Naive thymus-derived CD4-positive, alpha-beta T cell (primary cell): ENCODE results near the gene SALL4. TPM values are rescaled to one million over a fixed set of nuclear protein-coding genes. Genes with fewer than 3 reads are reported as not detected.
"Not testable (repeated sequence)": the region's sequence is repeated elsewhere in the genome, so short reads cannot be mapped to it uniquely, and the experiment has no call there.

Experiments used
- ATAC-seq: fragments of 150-1000 bp; cut with Tn5 transposase; 2 replicates; pipeline ENCODE4 v1.10.0; 2021; ENCODE audit warnings: mild to moderate bottlenecking, moderate library complexity
- CTCF ChIA-PET: fragments of 350-600 bp; sonication (Branson Sonifier 250); formaldehyde crosslinking; loops from one replicate; lab custom pipeline; 2021; ENCODE audit warnings: antibody characterized with exemption; lab: Charles Lee
- POLR2A ChIA-PET: fragments of 350-600 bp; sonication (Branson Sonifier 250); formaldehyde crosslinking; loops from one replicate; lab custom pipeline; 2021; ENCODE audit warnings: antibody characterized with exemption, inconsistent platforms; lab: Charles Lee
- DNase-seq, 9 donors: peaks; one replicate each; pipeline versions ENCODE4 v3.0.0 to v3.0.0-alpha.2; 2020 to 2022; ENCODE audit warnings: mixed read lengths in 1 of 9
- H3K27ac ChIP-seq: one replicate; pipeline ENCODE4 v1.7.0; 2013; ENCODE audit warnings: mild to moderate bottlenecking, low read depth, low read length, moderate library complexity
- H3K27me3 ChIP-seq, 2 donors: one replicate each; pipeline ENCODE4 v1.7.0; 2013; ENCODE audit warnings: low read length in 2 of 2, mild to moderate bottlenecking in 2 of 2, moderate library complexity in 2 of 2; ENCODE audit not compliant: control insufficient read depth in 2 of 2, insufficient read depth in 2 of 2
- H3K36me3 ChIP-seq, 3 experiments: 1 replicate in 2 of 3; 2 replicates in 1 of 3; pipeline ENCODE4 v1.7.0; 2013; ENCODE audit warnings: low read length in 3 of 3, mild to moderate bottlenecking in 3 of 3, moderate library complexity in 1 of 3; ENCODE audit not compliant: insufficient read depth in 3 of 3, control insufficient read depth in 2 of 3
- H3K4me1 ChIP-seq, 2 donors: one replicate each; pipeline ENCODE4 v1.7.0; 2013; ENCODE audit warnings: low read length in 2 of 2, mild to moderate bottlenecking in 2 of 2, moderate library complexity in 1 of 2; ENCODE audit not compliant: control insufficient read depth in 2 of 2, insufficient read depth in 2 of 2
- H3K4me3 ChIP-seq: 2 replicates; pipeline ENCODE4 v1.7.0; 2013; ENCODE audit warnings: mild to moderate bottlenecking, low read length
- H3K9me3 ChIP-seq, 3 experiments: 1 replicate in 2 of 3; 2 replicates in 1 of 3; pipeline ENCODE4 v1.7.0; 2013; ENCODE audit warnings: low read length in 3 of 3; ENCODE audit not compliant: control insufficient read depth in 2 of 3
- H3K27ac Mint-ChIP-seq, 9 donors: one replicate each; pipeline ENCODE4 v1.8.0; 2020 to 2022; ENCODE audit warnings: mixed read lengths in 9 of 9, mild to moderate bottlenecking in 8 of 9, moderate library complexity in 5 of 9, inconsistent platforms in 2 of 9
- H3K27me3 Mint-ChIP-seq, 5 donors: one replicate each; pipeline ENCODE4 v1.8.0; 2021 to 2022; ENCODE audit warnings: mixed read lengths in 5 of 5, mild to moderate bottlenecking in 1 of 5
- H3K36me3 Mint-ChIP-seq, 5 donors: one replicate each; pipeline ENCODE4 v1.8.0; 2020 to 2022; ENCODE audit warnings: mixed read lengths in 5 of 5, mild to moderate bottlenecking in 3 of 5, inconsistent platforms in 1 of 5
- H3K4me1 Mint-ChIP-seq, 7 donors: one replicate each; pipeline ENCODE4 v1.8.0; 2020 to 2022; ENCODE audit warnings: mixed read lengths in 7 of 7, mild to moderate bottlenecking in 3 of 7, inconsistent platforms in 1 of 7
- H3K4me3 Mint-ChIP-seq, 10 donors: one replicate each; pipeline ENCODE4 v1.8.0; 2020 to 2022; ENCODE audit warnings: mild to moderate bottlenecking in 10 of 10, mixed read lengths in 10 of 10, moderate library complexity in 6 of 10, inconsistent platforms in 2 of 10
- H3K9me3 Mint-ChIP-seq, 11 donors: one replicate each; pipeline ENCODE4 v1.8.0; 2020 to 2022; ENCODE audit warnings: mixed read lengths in 11 of 11, mild to moderate bottlenecking in 4 of 11, inconsistent platforms in 1 of 11, moderate library complexity in 1 of 11
- intact Hi-C, 2 donors: fragments of 100-400 bp; cut with micrococcal nuclease; formaldehyde crosslinking; loops; one replicate each; pipeline ENCODE4 v1.15.1; 2023
- polyA plus RNA-seq, 2 donors: library from polyadenylated mRNA; unstranded; fragments of 300-500 nt; fragmentation: Illumina TruSeq; gene quantifications; one replicate each; pipeline ENCODE4 v1.2.3, GENCODE V29; 2021
- total RNA-seq, 6 experiments: library from RNA in 5 of 6; stranded (reverse) in 5 of 6; gene quantifications; 1 replicate in 5 of 6; 2 replicates in 1 of 6; pipeline ENCODE4 v1.2.3 and lab custom pipeline; 2021 to 2026

SALL4 gene
- total and polyA plus RNA-seq, 7 experiments from 2014 or later: 0.15 to 0.32 (median 0.17) TPM; not detected in 4

DNA sequence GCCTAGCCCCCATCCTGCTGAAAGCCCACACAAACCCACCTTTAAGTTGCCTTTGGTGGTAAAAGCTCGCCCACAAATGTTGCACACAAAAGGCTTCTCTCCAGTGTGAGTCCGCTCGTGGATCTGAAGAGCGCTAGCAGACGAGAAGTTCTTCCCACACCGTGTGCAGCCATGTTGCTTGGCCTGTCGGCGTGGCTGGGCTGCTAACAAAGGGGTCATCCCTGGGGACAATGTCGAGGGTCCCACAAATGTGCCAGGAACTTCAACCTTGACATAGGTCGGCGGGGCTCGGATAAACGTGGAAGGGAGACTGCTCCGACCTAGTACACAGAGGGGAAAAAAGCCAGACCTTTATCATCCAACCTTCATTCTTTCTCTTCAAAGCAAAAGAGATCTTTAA lies 13.5 kb downstream of the SALL4 start:
- no peaks in the 10 kb centered on the region for H3K4me1 ChIP-seq
- H3K9me3 ChIP-seq: no peaks in the 10 kb centered on the region
- no peaks in the 10 kb centered on the region for H3K36me3 Mint-ChIP-seq
- no peak overlapping the region for H3K27ac ChIP-seq
- ChIA-PET POLR2A (no interaction called here), CTCF (no interaction called here)
- intact Hi-C loops: no loop called here
- H3K4me3 ChIP-seq: no peak overlapping the region
- DNase-seq (no peak), ATAC-seq (no peak)
- no peaks in the 10 kb centered on the region for H3K36me3 ChIP-seq
- peaks cover 0 to 20% (median 6%) of the 10 kb centered on the region in 5 donors for H3K27me3 Mint-ChIP-seq
- H3K9me3 Mint-ChIP-seq: no peaks in the 10 kb centered on the region
- H3K27ac Mint-ChIP-seq: no peak overlapping the region
- no peaks in the 10 kb centered on the region for H3K27me3 ChIP-seq
- no peaks in the 10 kb centered on the region for H3K4me1 Mint-ChIP-seq
- no peak overlapping the region for H3K4me3 Mint-ChIP-seq

DNA sequence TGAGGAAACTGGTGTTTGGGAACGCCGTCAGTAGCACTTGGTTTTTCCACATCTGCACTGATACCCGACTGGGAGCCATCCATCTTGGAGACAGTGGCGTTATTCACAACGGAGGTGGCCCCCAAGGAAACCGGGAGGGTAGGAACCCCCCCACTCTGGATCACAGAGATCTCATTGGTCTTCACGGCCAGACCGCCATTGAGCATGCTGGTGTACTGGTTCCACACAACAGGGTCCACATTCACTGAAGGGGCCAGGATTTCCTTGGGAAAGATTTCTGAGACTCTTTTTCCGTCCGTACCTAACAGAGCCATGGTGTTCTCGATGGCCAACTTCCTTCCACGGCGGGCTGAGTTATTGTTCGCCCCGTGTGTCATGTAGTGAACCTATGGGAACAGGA lies 18.0 kb downstream of the SALL4 start:
- Mint-ChIP-seq H3K4me3 (no peak overlapping the region), H3K27ac (no peak overlapping the region), H3K27me3 (peaks cover 0 to 8% (median 4%) of the 10 kb centered on the region in 5 donors), H3K4me1 (no peaks in the 10 kb centered on the region), H3K9me3 (peaks cover 0 to 6% (median 0%) of the 10 kb centered on the region in 11 donors), H3K36me3 (no peaks in the 10 kb centered on the region)
- no peak overlapping the region for H3K27ac ChIP-seq
- DNase-seq (no peak), ATAC-seq (no peak)
- no peak overlapping the region for H3K4me3 ChIP-seq
- no peaks in the 10 kb centered on the region for H3K27me3 ChIP-seq
- H3K9me3 ChIP-seq: no peaks in the 10 kb centered on the region
- POLR2A ChIA-PET: no interaction called here
- CTCF ChIA-PET: no interaction called here
- intact Hi-C loops: no loop called here
- no peaks in the 10 kb centered on the region for H3K4me1 ChIP-seq
- H3K36me3 ChIP-seq: no peaks in the 10 kb centered on the region

DNA sequence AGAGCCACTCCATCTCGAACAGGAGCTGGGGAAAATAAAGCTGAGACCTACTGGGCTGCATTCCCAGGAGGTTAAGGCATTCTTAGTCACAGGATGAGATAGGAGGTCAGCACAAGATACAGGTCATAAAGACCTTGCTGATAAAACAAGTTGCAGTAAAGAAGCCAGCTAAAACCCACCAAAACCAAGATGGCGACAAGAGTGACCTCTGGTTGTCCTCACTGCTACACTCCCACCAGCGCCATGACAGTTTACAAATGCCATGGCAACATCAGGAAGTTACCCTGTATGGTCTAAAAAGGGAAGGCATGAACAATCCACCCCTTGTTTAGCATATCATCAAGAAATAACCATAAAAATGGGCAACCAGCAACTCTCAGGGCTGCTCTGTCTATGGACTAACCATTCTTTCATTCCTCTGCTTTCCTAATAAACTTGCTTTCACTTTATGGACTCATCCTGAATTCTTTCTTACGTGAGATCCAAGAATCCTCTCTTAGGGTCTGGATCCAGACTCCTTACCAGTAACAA lies 24.0 kb downstream of the SALL4 start:
- DNase-seq, H3K4me3 ChIP-seq, ATAC-seq, H3K27ac Mint-ChIP-seq, POLR2A ChIA-PET, H3K27me3 ChIP-seq, H3K4me1 ChIP-seq, H3K4me1 Mint-ChIP-seq, H3K27me3 Mint-ChIP-seq, intact Hi-C loops, H3K27ac ChIP-seq, H3K36me3 ChIP-seq, CTCF ChIA-PET, H3K36me3 Mint-ChIP-seq, H3K9me3 ChIP-seq, H3K4me3 Mint-ChIP-seq: not testable (repeated sequence)
- peaks cover 0 to 17% (median 3%) of the 10 kb centered on the region in 11 donors for H3K9me3 Mint-ChIP-seq

DNA sequence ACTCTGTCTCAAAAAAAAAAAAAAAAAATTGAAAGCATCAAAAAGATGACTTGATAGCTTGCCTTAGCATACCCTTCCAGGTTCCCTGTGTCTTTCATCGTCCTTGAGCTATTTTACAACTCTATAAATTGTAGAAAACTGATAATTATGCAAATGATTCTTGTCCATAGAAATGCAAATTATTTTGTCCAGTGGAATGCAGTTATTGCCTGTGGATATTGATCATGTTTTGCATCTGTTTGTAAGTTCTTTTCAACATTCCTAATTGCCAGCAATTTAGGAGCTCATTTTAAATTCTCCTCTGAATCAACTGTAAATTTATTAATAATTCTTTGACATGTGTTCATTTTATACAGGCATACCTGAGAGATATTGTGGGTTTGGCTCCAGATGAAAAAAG lies 27.1 kb downstream of the SALL4 start:
- ATAC-seq (no peak), DNase-seq (no peak)
- Histone ChIP-seq H3K4me1 (no peaks in the 10 kb centered on the region), H3K36me3 (no peaks in the 10 kb centered on the region), H3K27me3 (no peaks in the 10 kb centered on the region), H3K4me3 (no peak overlapping the region), H3K27ac (no peak overlapping the region), H3K9me3 (no peaks in the 10 kb centered on the region)
- CTCF ChIA-PET: no interaction called here
- Mint-ChIP-seq H3K4me1 (no peaks in the 10 kb centered on the region), H3K27ac (no peak overlapping the region), H3K9me3 (peaks cover 0 to 17% (median 3%) of the 10 kb centered on the region in 11 donors), H3K36me3 (peaks cover 0 to 4% (median 0%) of the 10 kb centered on the region in 5 donors), H3K4me3 (no peak overlapping the region), H3K27me3 (peaks cover 0 to 28% (median 13%) of the 10 kb centered on the region in 5 donors)
- intact Hi-C loops: no loop called here
- POLR2A ChIA-PET: no interaction called here

DNA sequence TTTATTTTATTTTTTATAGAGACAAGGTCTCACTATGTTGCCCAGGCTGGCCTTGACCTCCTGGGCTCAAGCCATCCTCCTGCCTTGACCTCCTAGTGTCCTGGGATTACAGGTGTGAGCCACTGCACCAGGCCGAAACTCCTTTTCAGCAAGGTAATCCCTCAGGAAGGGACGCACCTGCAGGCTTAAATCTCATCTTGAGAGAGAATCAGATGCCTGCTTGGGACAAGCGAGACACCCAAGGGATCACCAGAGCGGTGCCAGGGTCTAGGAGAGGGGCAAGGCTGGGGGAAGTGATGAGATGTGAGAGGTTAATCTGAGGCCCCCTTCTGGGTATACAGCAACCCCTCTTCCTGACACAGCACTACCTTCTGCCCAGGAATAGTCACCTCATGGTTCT lies 30.1 kb downstream of the SALL4 start:
- Histone ChIP-seq H3K9me3 (no peaks in the 10 kb centered on the region), H3K4me1 (peaks cover 0 to 4% of the 10 kb centered on the region in 2 donors), H3K27ac (no peak overlapping the region), H3K4me3 (no peak overlapping the region), H3K27me3 (no peaks in the 10 kb centered on the region), H3K36me3 (no peaks in the 10 kb centered on the region)
- intact Hi-C loops: no loop called here
- Mint-ChIP-seq H3K4me3 (no peak overlapping the region), H3K4me1 (peaks cover 7 to 10% (median 9%) of the 10 kb centered on the region in 7 donors), H3K9me3 (peaks cover 0 to 6% (median 0%) of the 10 kb centered on the region in 11 donors), H3K36me3 (peaks cover 0 to 5% (median 4%) of the 10 kb centered on the region in 5 donors), H3K27ac (no peak overlapping the region), H3K27me3 (peaks cover 18 to 46% (median 32%) of the 10 kb centered on the region in 5 donors)
- DNase-seq: no peak
- ATAC-seq: no peak
- ChIA-PET CTCF (no interaction called here), POLR2A (no interaction called here)

DNA sequence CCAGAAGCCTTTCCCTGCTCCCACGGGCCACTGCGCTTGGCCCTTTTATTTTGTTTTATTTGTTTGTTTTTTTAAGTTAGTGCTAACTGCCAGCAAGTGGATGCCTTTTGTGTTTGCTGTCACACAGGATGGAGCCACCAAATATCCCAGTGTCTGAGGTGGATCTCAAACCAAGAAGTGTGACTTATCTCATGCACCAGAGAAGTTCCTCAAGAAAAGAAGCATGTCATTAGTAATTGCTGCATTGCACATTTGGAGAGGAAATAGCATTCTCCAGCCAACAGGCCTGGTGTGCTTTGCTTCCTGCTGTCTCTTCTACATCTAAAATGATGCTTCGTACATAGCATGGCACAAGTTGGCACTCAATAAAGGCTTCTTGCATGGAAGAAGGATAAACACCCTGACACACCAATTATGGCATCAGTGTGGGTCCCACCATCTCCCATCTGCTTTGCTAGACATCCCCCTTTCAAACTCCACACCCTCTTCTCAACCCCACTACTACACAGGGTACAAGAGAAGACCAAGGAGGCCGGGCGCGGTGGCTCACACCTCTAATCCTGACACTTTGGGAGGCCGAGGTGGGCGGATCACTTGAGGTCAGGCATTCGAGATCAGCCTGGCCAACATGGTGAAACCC lies 32.2 kb downstream of the SALL4 start:
- POLR2A ChIA-PET: interaction anchor here (0.6 kb wide), 1 partner anchor 401 kb away, joined by 3 read pairs; no protein-coding TSS in a partner anchor
- no peaks in the 10 kb centered on the region for H3K36me3 ChIP-seq

More for the DNA sequence above, 32.2 kb downstream of the SALL4 start:
- ATAC-seq (no peak), DNase-seq (no peak)
- H3K4me3 Mint-ChIP-seq: peak overlapping the region in 3 of 10 donors; percentile 32 to 47 (median 34)
- Histone ChIP-seq H3K9me3 (no peaks in the 10 kb centered on the region), H3K4me1 (peaks cover 0 to 4% of the 10 kb centered on the region in 2 donors), H3K27ac (no peak overlapping the region), H3K27me3 (no peaks in the 10 kb centered on the region), H3K4me3 (no peak overlapping the region)
- peaks cover 7 to 15% (median 9%) of the 10 kb centered on the region in 7 donors for H3K4me1 Mint-ChIP-seq
- H3K27ac Mint-ChIP-seq: no peak overlapping the region
- intact Hi-C loops: no loop called here
- CTCF ChIA-PET: no interaction called here
- H3K36me3 Mint-ChIP-seq: peaks cover 0 to 5% (median 4%) of the 10 kb centered on the region in 5 donors
- peaks cover 0 to 5% (median 0%) of the 10 kb centered on the region in 11 donors for H3K9me3 Mint-ChIP-seq
- H3K27me3 Mint-ChIP-seq: peaks cover 20 to 53% (median 37%) of the 10 kb centered on the region in 5 donors
